ENCODE data around the gene FUT9.

GRCh38 chr6:96186094-96186493 is 170.3 kb downstream of the FUT9 start:
- no peak for TF ChIP-seq ZC3H10 (CRISPR knock-in tag; IDR thresholded peaks at IDR 0.05)
- TF ChIP-seq ZFP3 (CRISPR knock-in tag; IDR thresholded peaks at IDR 0.05) = no peak
